ENCODE data around the gene POC1A.
"Not testable (repeated sequence)": the region's sequence is repeated elsewhere in the genome, so short reads cannot be mapped to it uniquely, and the experiment has no call there.

POC1A gene

DNA sequence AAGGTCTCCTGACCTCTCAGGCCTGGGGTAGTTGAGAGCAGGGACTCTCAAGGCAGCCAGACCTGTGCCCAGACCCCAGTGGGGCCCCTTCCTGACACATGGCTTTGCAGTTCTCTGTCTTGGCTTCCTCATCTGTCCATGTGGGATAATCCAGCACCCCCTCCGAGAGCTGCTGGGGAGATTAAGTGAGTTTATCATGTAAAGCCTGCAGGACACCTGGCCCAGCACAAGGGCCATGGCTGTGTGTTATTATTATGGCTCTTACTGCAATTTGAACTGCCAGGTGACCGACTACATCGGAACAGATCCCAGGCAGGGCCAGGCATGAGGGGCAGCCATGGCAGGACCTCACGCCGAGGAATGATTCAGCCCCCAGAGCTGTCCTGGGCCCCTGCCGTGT is 110.5 kb downstream of the POC1A start:
- Histone ChIP-seq H3K27me3 (ENCODE audit: control insufficient read depth, low read length) (peaks cover 7% of the 10 kb centered on the region; the same call in 1 of the 2 replicates), H3K9me3 (ENCODE audit: control insufficient read depth, insufficient read depth, low read length) (no peaks in the 10 kb centered on the region), H3K4me1 (ENCODE audit: control insufficient read depth, low read length) (no peaks in the 10 kb centered on the region), H4K20me1 (ENCODE audit: control insufficient read depth, insufficient read depth, low read depth, low read length) (no peaks in the 10 kb centered on the region), H3F3A (ENCODE audit: control insufficient read depth, insufficient read depth) (0 out of 2 replicates have a peak, but pooled peaks cover under 1% of the 10 kb centered on the region), H3K79me2 (ENCODE audit: control insufficient read depth, low read length) (no peaks in the 10 kb centered on the region), H3K27ac (ENCODE audit: low read depth, low read length) (no peak overlapping the region), H3K4me2 (ENCODE audit: low read length) (no peak overlapping the region), H3K36me3 (ENCODE audit: control insufficient read depth, low read length) (no peaks in the 10 kb centered on the region), H3K9me2 (replicated peaks; ENCODE audit: control insufficient read depth, low read length) (no peaks in the 10 kb centered on the region), H3K4me3 (ENCODE audit: low read length) (no peak overlapping the region)
- no peak for TF ChIP-seq EZH2phosphoT487 (IDR thresholded peaks at IDR 0.05; ENCODE audit: borderline replicate concordance, low read length)
- TF ChIP-seq, protein P1, sequence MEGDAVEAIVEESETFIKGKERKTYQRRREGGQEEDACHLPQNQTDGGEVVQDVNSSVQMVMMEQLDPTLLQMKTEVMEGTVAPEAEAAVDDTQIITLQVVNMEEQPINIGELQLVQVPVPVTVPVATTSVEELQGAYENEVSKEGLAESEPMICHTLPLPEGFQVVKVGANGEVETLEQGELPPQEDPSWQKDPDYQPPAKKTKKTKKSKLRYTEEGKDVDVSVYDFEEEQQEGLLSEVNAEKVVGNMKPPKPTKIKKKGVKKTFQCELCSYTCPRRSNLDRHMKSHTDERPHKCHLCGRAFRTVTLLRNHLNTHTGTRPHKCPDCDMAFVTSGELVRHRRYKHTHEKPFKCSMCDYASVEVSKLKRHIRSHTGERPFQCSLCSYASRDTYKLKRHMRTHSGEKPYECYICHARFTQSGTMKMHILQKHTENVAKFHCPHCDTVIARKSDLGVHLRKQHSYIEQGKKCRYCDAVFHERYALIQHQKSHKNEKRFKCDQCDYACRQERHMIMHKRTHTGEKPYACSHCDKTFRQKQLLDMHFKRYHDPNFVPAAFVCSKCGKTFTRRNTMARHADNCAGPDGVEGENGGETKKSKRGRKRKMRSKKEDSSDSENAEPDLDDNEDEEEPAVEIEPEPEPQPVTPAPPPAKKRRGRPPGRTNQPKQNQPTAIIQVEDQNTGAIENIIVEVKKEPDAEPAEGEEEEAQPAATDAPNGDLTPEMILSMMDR (IDR thresholded peaks at IDR 0.05; ENCODE audit: low read depth, low read length, poor library complexity, severe bottlenecking) = no peak

DNA sequence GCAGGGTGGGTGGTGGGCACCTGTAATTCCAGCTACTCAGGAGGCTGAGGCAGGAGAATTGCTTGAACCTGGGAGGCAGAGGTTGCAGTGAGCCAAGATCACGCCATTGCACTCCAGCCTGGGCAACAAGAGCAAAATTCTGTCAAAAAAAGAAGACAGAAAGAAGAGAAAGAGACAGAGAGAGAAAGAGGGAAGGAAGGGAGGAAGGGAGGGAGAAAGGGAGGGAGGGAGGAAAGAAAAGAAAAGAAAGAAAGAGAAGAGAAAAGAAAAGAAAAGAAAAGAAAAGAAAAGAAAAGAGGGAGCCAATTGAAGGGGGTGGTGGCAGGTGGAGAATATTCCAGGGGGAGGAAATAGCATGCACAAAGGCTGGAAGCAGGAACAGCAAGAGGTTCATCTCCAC is 111.2 kb downstream of the POC1A start:
- H3K9me2 ChIP-seq (replicated peaks; ENCODE audit: control insufficient read depth, low read length); H3K36me3 ChIP-seq (ENCODE audit: control insufficient read depth, low read length); H3K4me1 ChIP-seq (ENCODE audit: control insufficient read depth, low read length); H3K27me3 ChIP-seq (ENCODE audit: control insufficient read depth, low read length); H3K4me2 ChIP-seq (ENCODE audit: low read length); H3K79me2 ChIP-seq (ENCODE audit: control insufficient read depth, low read length); H3K4me3 ChIP-seq (ENCODE audit: low read length); H3K9me3 ChIP-seq (ENCODE audit: control insufficient read depth, insufficient read depth, low read length); H3K27ac ChIP-seq (ENCODE audit: low read depth, low read length); H4K20me1 ChIP-seq (ENCODE audit: control insufficient read depth, insufficient read depth, low read depth, low read length); H3F3A ChIP-seq (ENCODE audit: control insufficient read depth, insufficient read depth): not testable (repeated sequence)

DNA sequence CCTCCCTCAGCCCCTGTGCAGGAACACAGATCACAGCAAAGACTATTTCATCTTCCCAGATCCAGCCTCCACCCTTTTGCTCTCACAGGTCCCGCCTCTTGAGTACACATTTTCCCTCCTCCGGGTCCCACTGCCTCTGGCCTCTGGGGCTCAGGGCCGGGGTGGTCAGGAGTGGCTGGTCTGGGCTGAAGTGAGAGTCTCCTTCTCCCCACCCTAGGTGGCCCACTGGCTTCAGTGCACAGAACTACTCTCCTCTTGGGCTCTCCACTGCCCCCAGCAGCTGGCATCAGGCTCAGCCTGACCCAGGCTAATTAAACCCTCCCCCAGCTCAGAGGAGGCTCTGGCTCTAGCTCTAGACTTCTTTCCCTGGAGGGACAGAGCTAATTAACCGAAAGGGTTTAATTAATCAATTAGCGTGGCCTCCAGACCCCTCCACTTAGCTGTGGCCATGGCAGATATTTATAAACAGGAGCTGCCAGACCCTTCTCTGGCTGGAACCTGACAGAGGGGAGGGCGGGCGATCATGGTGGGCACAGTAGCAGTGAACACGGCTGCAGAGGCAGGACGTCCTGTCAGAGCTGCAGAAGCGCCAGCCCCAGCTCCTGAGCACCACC is 113.0 kb downstream of the POC1A start:
- no peaks in the 10 kb centered on the region for H3K9me2 ChIP-seq (replicated peaks; ENCODE audit: control insufficient read depth, low read length)
- no peak overlapping the region for H3K4me2 ChIP-seq (ENCODE audit: low read length)

DNA sequence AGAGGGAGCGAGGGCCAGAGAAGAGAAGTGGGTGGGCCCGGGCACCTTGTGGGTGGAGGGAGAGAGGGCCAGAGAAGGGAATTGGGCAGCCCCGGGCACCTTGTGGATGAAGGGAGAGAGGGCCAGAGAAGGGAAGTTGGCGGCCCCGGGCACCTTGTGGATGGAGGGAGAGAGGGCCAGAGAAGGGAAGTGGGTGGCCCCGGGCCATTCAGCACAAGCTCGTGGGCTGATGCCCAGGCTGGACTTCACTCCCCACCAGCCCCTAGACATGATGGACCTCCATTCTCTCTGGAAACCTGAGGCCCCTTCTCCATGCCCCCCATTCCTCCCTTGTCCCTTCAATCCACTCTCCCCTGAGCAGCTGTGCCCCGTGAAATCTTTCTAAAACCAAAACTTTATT is 113.6 kb downstream of the POC1A start:
- Histone ChIP-seq H3K4me1 (ENCODE audit: control insufficient read depth, low read length) (no peaks in the 10 kb centered on the region), H3K27me3 (ENCODE audit: control insufficient read depth, low read length) (peaks cover 15% of the 10 kb centered on the region), H3K27ac (ENCODE audit: low read depth, low read length) (no peak overlapping the region), H3K36me3 (ENCODE audit: control insufficient read depth, low read length) (no peaks in the 10 kb centered on the region), H3K9me2 (replicated peaks; ENCODE audit: control insufficient read depth, low read length) (no peaks in the 10 kb centered on the region), H3K79me2 (ENCODE audit: control insufficient read depth, low read length) (no peaks in the 10 kb centered on the region), H3K4me2 (ENCODE audit: low read length) (no peak overlapping the region), H4K20me1 (ENCODE audit: control insufficient read depth, insufficient read depth, low read depth, low read length) (no peaks in the 10 kb centered on the region), H3K9me3 (ENCODE audit: control insufficient read depth, insufficient read depth, low read length) (no peaks in the 10 kb centered on the region), H3F3A (ENCODE audit: control insufficient read depth, insufficient read depth) (no peaks in the 10 kb centered on the region), H3K4me3 (ENCODE audit: low read length) (no peak overlapping the region)
- TF ChIP-seq EZH2phosphoT487 (IDR thresholded peaks at IDR 0.05; ENCODE audit: borderline replicate concordance, low read length) = no peak
- TF ChIP-seq, protein P1 (IDR thresholded peaks at IDR 0.05; ENCODE audit: low read depth, low read length, poor library complexity, severe bottlenecking) = no peak

More for the DNA sequence above, 113.0 kb downstream of the POC1A start:
- Histone ChIP-seq H3K4me1 (ENCODE audit: control insufficient read depth, low read length) (no peaks in the 10 kb centered on the region), H3F3A (ENCODE audit: control insufficient read depth, insufficient read depth) (no peaks in the 10 kb centered on the region), H3K4me3 (ENCODE audit: low read length) (no peak overlapping the region), H3K27ac (ENCODE audit: low read depth, low read length) (no peak overlapping the region), H3K36me3 (ENCODE audit: control insufficient read depth, low read length) (no peaks in the 10 kb centered on the region), H3K79me2 (ENCODE audit: control insufficient read depth, low read length) (no peaks in the 10 kb centered on the region), H3K9me3 (ENCODE audit: control insufficient read depth, insufficient read depth, low read length) (no peaks in the 10 kb centered on the region), H3K27me3 (ENCODE audit: control insufficient read depth, low read length) (peaks cover 13% of the 10 kb centered on the region), H4K20me1 (ENCODE audit: control insufficient read depth, insufficient read depth, low read depth, low read length) (no peaks in the 10 kb centered on the region)
- TF ChIP-seq EZH2phosphoT487 (IDR thresholded peaks at IDR 0.05; ENCODE audit: borderline replicate concordance, low read length) = no peak
- TF ChIP-seq, protein P1 (IDR thresholded peaks at IDR 0.05; ENCODE audit: low read depth, low read length, poor library complexity, severe bottlenecking) = peak; percentile 19
